ENCODE measurements around the gene ZNF580.

- TF ChIP-seq, protein P1, sequence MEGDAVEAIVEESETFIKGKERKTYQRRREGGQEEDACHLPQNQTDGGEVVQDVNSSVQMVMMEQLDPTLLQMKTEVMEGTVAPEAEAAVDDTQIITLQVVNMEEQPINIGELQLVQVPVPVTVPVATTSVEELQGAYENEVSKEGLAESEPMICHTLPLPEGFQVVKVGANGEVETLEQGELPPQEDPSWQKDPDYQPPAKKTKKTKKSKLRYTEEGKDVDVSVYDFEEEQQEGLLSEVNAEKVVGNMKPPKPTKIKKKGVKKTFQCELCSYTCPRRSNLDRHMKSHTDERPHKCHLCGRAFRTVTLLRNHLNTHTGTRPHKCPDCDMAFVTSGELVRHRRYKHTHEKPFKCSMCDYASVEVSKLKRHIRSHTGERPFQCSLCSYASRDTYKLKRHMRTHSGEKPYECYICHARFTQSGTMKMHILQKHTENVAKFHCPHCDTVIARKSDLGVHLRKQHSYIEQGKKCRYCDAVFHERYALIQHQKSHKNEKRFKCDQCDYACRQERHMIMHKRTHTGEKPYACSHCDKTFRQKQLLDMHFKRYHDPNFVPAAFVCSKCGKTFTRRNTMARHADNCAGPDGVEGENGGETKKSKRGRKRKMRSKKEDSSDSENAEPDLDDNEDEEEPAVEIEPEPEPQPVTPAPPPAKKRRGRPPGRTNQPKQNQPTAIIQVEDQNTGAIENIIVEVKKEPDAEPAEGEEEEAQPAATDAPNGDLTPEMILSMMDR (conservative IDR thresholded peaks at IDR 0.05; ENCODE audit: low read depth, low read length): no peak
- no peak for TF ChIP-seq EZH2 (IDR thresholded peaks at IDR 0.05; ENCODE audit: low read length, unreplicated experiment)
- no peak for TF ChIP-seq EZH2phosphoT487 (IDR thresholded peaks at IDR 0.05; ENCODE audit: borderline replicate concordance, low read length)
Measured at GRCh38 chr19:55649268-55650125, 8.7 kb downstream of the ZNF580 start.
